Measurements from ENCODE around the gene ACTN3.
A peak's percentile ranks its signal among the peaks of the same experiment; 100 is the strongest.
"Not testable (repeated sequence)": the region's sequence is repeated elsewhere in the genome, so short reads cannot be mapped to it uniquely, and the experiment has no call there.

The ACTN3 gene

GRCh38 chr11:66564538-66564937, 17.8 kb downstream of the ACTN3 start:
- no peak for DNase-seq (ENCODE audit: low read depth in 3 of 3)

GRCh38 chr11:66564984-66565383, 18.3 kb downstream of the ACTN3 start:
- no peak for DNase-seq (ENCODE audit: low read depth in 3 of 3)

GRCh38 chr11:66566221-66566620, 19.5 kb downstream of the ACTN3 start:
- no peak for DNase-seq (ENCODE audit: low read depth in 3 of 3)

- DNase-seq (ENCODE audit: low read depth in 3 of 3) = no peak
Observed at GRCh38 chr11:66567787-66568123, 21.1 kb downstream of the ACTN3 start.

GRCh38 chr11:66568124-66568916, 21.6 kb downstream of the ACTN3 start, which contains the start of gene CTSF:
Gene CTSF, minus strand, starts transcription at chr11:66568606. Its CDS starts 120 bp downstream, at chr11:66568486.
- DNase-seq (ENCODE audit: low read depth in 3 of 3) = peak; percentile 31 to 73 (median 51)

- DNase-seq (ENCODE audit: low read depth in 3 of 3) = no peak
Observed at GRCh38 chr11:66569076-66569475, 22.4 kb downstream of the ACTN3 start.

- no peak for DNase-seq (ENCODE audit: low read depth in 3 of 3)
Observed at GRCh38 chr11:66570079-66570849, 23.6 kb downstream of the ACTN3 start.

GRCh38 chr11:66570850-66571180, 24.1 kb downstream of the ACTN3 start:
- no peak for DNase-seq (ENCODE audit: low read depth in 3 of 3)

GRCh38 chr11:66579017-66579606, 32.4 kb downstream of the ACTN3 start:
- DNase-seq (ENCODE audit: low read depth in 3 of 3) = peak; percentile 73 to 85 (median 74)

GRCh38 chr11:66580803-66581202, 34.1 kb downstream of the ACTN3 start:
- DNase-seq (ENCODE audit: low read depth in 3 of 3) = no peak

GRCh38 chr11:66581261-66581660, 34.6 kb downstream of the ACTN3 start:
- DNase-seq (ENCODE audit: low read depth in 3 of 3) = no peak

GRCh38 chr11:66582565-66583147, 36.0 kb downstream of the ACTN3 start:
- not testable (repeated sequence) for DNase-seq (ENCODE audit: low read depth in 3 of 3)

GRCh38 chr11:66585447-66585846, 38.7 kb downstream of the ACTN3 start:
- not testable (repeated sequence) for DNase-seq (ENCODE audit: low read depth in 3 of 3)

GRCh38 chr11:66586136-66586535, 39.4 kb downstream of the ACTN3 start:
- no peak for DNase-seq (ENCODE audit: low read depth in 3 of 3)

- not testable (repeated sequence) for DNase-seq (ENCODE audit: low read depth in 3 of 3)
Observed at GRCh38 chr11:66589315-66589714, 42.6 kb downstream of the ACTN3 start.

- DNase-seq (ENCODE audit: low read depth in 3 of 3) = no peak
Observed at GRCh38 chr11:66589996-66590675, 43.4 kb downstream of the ACTN3 start.

- DNase-seq (ENCODE audit: low read depth in 3 of 3) = no peak
Observed at GRCh38 chr11:66591175-66591574, 44.5 kb downstream of the ACTN3 start.

- DNase-seq (ENCODE audit: low read depth in 3 of 3) = peak; percentile 97 to 99 (median 98)
Observed at GRCh38 chr11:66592457-66593302, 46.0 kb downstream of the ACTN3 start, which contains the start of the genes CCDC87 and CCS. Gene CCDC87, minus strand, starts transcription at chr11:66593063. Its CDS starts 48 bp downstream, at chr11:66593015. Gene CCS, plus strand, starts transcription at chr11:66593185. Its CDS starts 77 bp downstream, at chr11:66593262.

- DNase-seq (ENCODE audit: low read depth in 3 of 3) = no peak
Observed at GRCh38 chr11:66593303-66593635, 46.6 kb downstream of the ACTN3 start.

GRCh38 chr11:66593650-66594049, 46.9 kb downstream of the ACTN3 start:
- no peak for DNase-seq (ENCODE audit: low read depth in 3 of 3)
